SK-N-SH (cell line): ENCODE results near the gene TXN.

Experiments
- CHD2 ChIP-seq: fragments of 150-350 bp; IDR thresholded peaks from 2 replicates; pipeline ENCODE4 v1.6.1; 2018; ENCODE audit warnings: low read length; ENCODE audit not compliant: partially characterized antibody
- CTCF ChIP-seq: fragments of 200-600 bp; sonication (generic); IDR thresholded peaks from 2 replicates; pipeline ENCODE4 v1.6.1; 2017; ENCODE audit warnings: antibody characterized with exemption, mild to moderate bottlenecking, moderate library complexity
- EP300 ChIP-seq, 2 experiments: IDR thresholded peaks; 2 replicates each; pipeline versions ENCODE4 v1.4.0 to v1.6.1; 2012; ENCODE audit warnings: borderline replicate concordance in 1 of 2, low read depth in 1 of 2, low read length in 1 of 2
- EZH2phosphoT487 ChIP-seq: fragments of 200-600 bp; sonication (generic); IDR thresholded peaks from 2 replicates; pipeline ENCODE4 v1.6.1; 2017; ENCODE audit warnings: low read depth, mixed run types, mild to moderate bottlenecking, antibody characterized with exemption, moderate library complexity, borderline replicate concordance
- FOXM1 ChIP-seq: IDR thresholded peaks from 2 replicates; pipeline ENCODE4 v1.4.0; 2012; ENCODE audit warnings: low read depth, mild to moderate bottlenecking
- JUND ChIP-seq: IDR thresholded peaks from 2 replicates; pipeline ENCODE4 v1.4.0; 2012
- MAX ChIP-seq: IDR thresholded peaks from 2 replicates; pipeline ENCODE4 v1.4.0; 2012; ENCODE audit warnings: low read depth
- NRF1 ChIP-seq: IDR thresholded peaks from 2 replicates; pipeline ENCODE4 v1.6.1; 2012; ENCODE audit warnings: low read depth, mild to moderate bottlenecking, low read length
- RFX5 ChIP-seq: IDR thresholded peaks from 2 replicates; pipeline ENCODE4 v1.6.1; 2012; ENCODE audit warnings: mild to moderate bottlenecking, improper control_type of control experiment, low read length
- TAF1 ChIP-seq: IDR thresholded peaks from 2 replicates; pipeline ENCODE4 v1.6.1; 2012; ENCODE audit warnings: low read depth, mild to moderate bottlenecking, low read length, moderate library complexity, borderline replicate concordance
- TEAD4 ChIP-seq: IDR thresholded peaks from 2 replicates; pipeline ENCODE4 v1.4.0; 2012; ENCODE audit warnings: mild to moderate bottlenecking, borderline replicate concordance; ENCODE audit not compliant: insufficient read depth
- USF2 ChIP-seq: fragments of 150-350 bp; IDR thresholded peaks from 2 replicates; pipeline ENCODE4 v1.6.1; 2017; ENCODE audit warnings: antibody characterized with exemption, low read length, low read depth, borderline replicate concordance
- YY1 ChIP-seq: IDR thresholded peaks from 2 replicates; pipeline ENCODE4 v1.4.0; 2012; ENCODE audit warnings: low read depth, mild to moderate bottlenecking
- ZBTB33 ChIP-seq: IDR thresholded peaks from 2 replicates; pipeline ENCODE4 v1.4.0; 2012; ENCODE audit warnings: low read depth, borderline replicate concordance

- TF ChIP-seq CTCF = no peak
- no peak for TF ChIP-seq JUND
- no peak for TF ChIP-seq TAF1
- TF ChIP-seq CHD2 = no peak
- TF ChIP-seq FOXM1 = no peak
- no peak for TF ChIP-seq MAX
- no peak for TF ChIP-seq EZH2phosphoT487
- TF ChIP-seq ZBTB33 = no peak
- TF ChIP-seq TEAD4 = no peak
- no peak for TF ChIP-seq YY1
- no peak for TF ChIP-seq EP300 (IDR thresholded peaks at IDR 0.05; ENCODE audit: borderline replicate concordance in 1 of 2, low read depth in 1 of 2, low read length in 1 of 2)
- TF ChIP-seq NRF1 = no peak
- no peak for TF ChIP-seq RFX5
- no peak for TF ChIP-seq USF2
These were observed 41.8 kb upstream of the TXN start for GRCh38 chr9:110298043-110298605.
